Heart left ventricle (tissue), 13 donors: ENCODE results near the gene ADCK2.

Experiments
- CTCF ChIP-seq, 12 donors: fragments of 200-600 bp; sonication (generic) in 4 of 12; IDR thresholded peaks; one replicate each; pipeline versions ENCODE4 v1.5.0 to v1.8.0; 2018 to 2022; ENCODE audit warnings: antibody characterized with exemption in 12 of 12, mild to moderate bottlenecking in 5 of 12
- POLR2A ChIP-seq, 2 donors: fragments of 450-650 bp; IDR thresholded peaks; one replicate each; pipeline ENCODE4 v1.6.1; 2017; ENCODE audit warnings: antibody characterized with exemption in 2 of 2, mild to moderate bottlenecking in 2 of 2, moderate library complexity in 2 of 2
- donor health status: ischemic (EF 13 %, LVEDD 7.1; RV severe dilation, severe dysfunction).
- donor health status: DM: no; HTN: yes; CAD: no.
- donor health status: DM: no; HTN: no; CAD: no.
- donor health status: ischemic (EF 25% LVEDD 6.9; RV normal size, moderate dysfunction).
- donor health status: ischemic (EF 25% LVEDD 5.7; RV mildly dilated, moderate dysfunction).
- donor health status: ischemic (EF 35%, LVEDD 5.7; RV mildly dilated, moderate dysfunction).
- donor health status: nonischemic (EF 11% LVEDD 7.7; RV severe dilation, severe dysfunction).
- donor health status: DM: yes; HTN: yes; CAD: no.
- donor health status: PGD.
- donor health status: ischemic (EF 29% LVEDD 5.4; RV normal size, mild dysfunction).
- donor health status: nonischemic (EF 23%, LVEDD 6.1; RV moderate dilation, normal function).

- TF ChIP-seq CTCF (IDR thresholded peaks at IDR 0.05) (no peak), POLR2A (IDR thresholded peaks at IDR 0.05) (no peak)
Observed at GRCh38 chr7:140698477-140698876, 25.7 kb downstream of the ADCK2 start.
